DMS79 treated with DMSO at 0.1 percent for 48 hours (cell line): ENCODE measurements around the gene GRM8.
"Not testable (repeated sequence)": the region's sequence is repeated elsewhere in the genome, so short reads cannot be mapped to it uniquely, and the experiment has no call there.

Experiments used
- DNase-seq: peaks from one replicate; lab custom pipeline; 2025; lab: John Stamatoyannopoulos, UW

Gene GRM8

GRCh38 chr7:126908564-126908963 is 344.2 kb downstream of the GRM8 start:
- DNase-seq: not testable (repeated sequence)

GRCh38 chr7:126907657-126908056 is 345.1 kb downstream of the GRM8 start:
- DNase-seq: not testable (repeated sequence)

- not testable (repeated sequence) for DNase-seq
Measured at GRCh38 chr7:126905255-126905654, 347.5 kb downstream of the GRM8 start.

GRCh38 chr7:126901041-126901765 is 351.5 kb downstream of the GRM8 start:
- DNase-seq: not testable (repeated sequence)

GRCh38 chr7:126887980-126888379 is 364.8 kb downstream of the GRM8 start:
- peak; percentile 87 for DNase-seq

GRCh38 chr7:126887560-126887959 is 365.2 kb downstream of the GRM8 start:
- DNase-seq: not testable (repeated sequence)

- not testable (repeated sequence) for DNase-seq
Measured at GRCh38 chr7:126882730-126883129, 370.0 kb downstream of the GRM8 start.

GRCh38 chr7:126881908-126882307 is 370.8 kb downstream of the GRM8 start:
- DNase-seq: not testable (repeated sequence)

GRCh38 chr7:126881315-126881714 is 371.4 kb downstream of the GRM8 start:
- no peak for DNase-seq

GRCh38 chr7:126876536-126876935 is 376.2 kb downstream of the GRM8 start:
- DNase-seq: not testable (repeated sequence)

- no peak for DNase-seq
Measured at GRCh38 chr7:126856691-126857291, 395.9 kb downstream of the GRM8 start.

- no peak for DNase-seq
Measured at GRCh38 chr7:126845331-126845730, 407.4 kb downstream of the GRM8 start.

- DNase-seq: no peak
Measured at GRCh38 chr7:126843883-126844282, 408.9 kb downstream of the GRM8 start.

GRCh38 chr7:126843336-126843735 is 409.4 kb downstream of the GRM8 start:
- DNase-seq: peak; percentile 13

GRCh38 chr7:126842451-126842850 is 410.3 kb downstream of the GRM8 start:
- no peak for DNase-seq

- DNase-seq: no peak
Measured at GRCh38 chr7:126840869-126841268, 411.9 kb downstream of the GRM8 start.

- peak; percentile 92 for DNase-seq
Measured at GRCh38 chr7:126839624-126840023, 413.1 kb downstream of the GRM8 start.

GRCh38 chr7:126838194-126838593 is 414.5 kb downstream of the GRM8 start:
- DNase-seq: no peak

GRCh38 chr7:126831241-126831640 is 421.5 kb downstream of the GRM8 start:
- DNase-seq: not testable (repeated sequence)

GRCh38 chr7:126820925-126821324 is 431.8 kb downstream of the GRM8 start:
- DNase-seq: no peak

GRCh38 chr7:126819197-126819484 is 433.6 kb downstream of the GRM8 start:
- no peak for DNase-seq

GRCh38 chr7:126818393-126819196 is 434.1 kb downstream of the GRM8 start:
- DNase-seq: no peak

- no peak for DNase-seq
Measured at GRCh38 chr7:126809188-126809587, 443.6 kb downstream of the GRM8 start.
